ENCODE results near the gene GATAD2A.

DNA sequence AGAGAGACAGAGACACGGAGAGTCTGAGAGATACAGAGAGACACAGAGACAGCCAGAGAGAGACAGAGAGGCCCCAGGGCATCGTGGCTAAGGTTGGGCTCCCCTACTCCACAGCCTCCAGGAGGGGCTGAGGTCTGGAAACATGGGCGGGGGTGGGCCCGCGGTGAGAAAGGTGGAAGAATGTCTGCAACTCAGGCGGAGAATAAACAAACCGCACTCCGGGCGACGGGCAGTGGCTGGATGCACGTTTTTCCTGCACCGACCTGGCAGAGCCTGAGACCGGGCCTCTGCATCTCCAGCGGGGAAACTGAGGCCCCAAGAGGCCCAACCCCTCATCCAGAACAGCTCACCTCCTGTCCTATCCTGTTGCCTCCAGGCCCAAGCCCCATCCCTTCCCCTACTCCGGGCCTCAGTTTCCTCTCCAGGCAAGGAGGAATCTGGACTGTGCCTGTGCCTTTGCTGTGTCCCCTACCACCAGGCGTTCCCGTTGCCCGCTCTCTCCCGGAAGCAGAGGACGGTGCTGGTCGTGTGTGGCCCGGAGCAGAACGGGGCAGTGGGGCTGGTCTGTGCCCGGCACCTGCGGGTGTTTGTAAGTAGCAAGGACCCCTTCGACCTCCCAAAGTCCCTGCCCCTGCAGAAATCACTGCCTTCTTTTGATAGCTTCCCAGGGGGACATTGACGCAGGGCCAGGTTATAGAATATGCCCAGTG lies 129.2 kb downstream of the GATAD2A start:
- TF ChIP-seq GATA2 (IDR thresholded peaks at IDR 0.05; ENCODE audit: low read depth, low read length) (no peak), GATA3 (IDR thresholded peaks at IDR 0.05; ENCODE audit: low read depth, low read length) (no peak)

Measured in SH-SY5Y (cell line).